GM23248 (cell line): ENCODE measurements around the gene GLCCI1. TPM values are rescaled to one million over a fixed set of nuclear protein-coding genes. Genes with fewer than 3 reads are reported as not detected.

Source experiments
- DNase-seq: peaks from one replicate; pipeline ENCODE4 v3.0.0-alpha.2; 2015
- H2AFZ ChIP-seq: fragments of 200-600 bp; sonication (generic); 2 replicates; pipeline ENCODE4 v1.6.1; 2016; ENCODE audit warnings: antibody characterized with exemption
- H3F3A ChIP-seq: fragments of 200-600 bp; sonication (generic); 2 replicates; pipeline ENCODE4 v1.6.1; 2016; ENCODE audit warnings: mild to moderate bottlenecking, antibody characterized with exemption, mixed run types; ENCODE audit not compliant: insufficient read depth
- H3K27ac ChIP-seq: fragments of 200-600 bp; sonication (generic); 2 replicates; pipeline ENCODE4 v1.5.1; 2016; ENCODE audit warnings: mild to moderate bottlenecking
- H3K27me3 ChIP-seq: fragments of 200-600 bp; sonication (generic); replicated peaks from 2 replicates; pipeline ENCODE4 v1.6.1; 2016; ENCODE audit warnings: mild to moderate bottlenecking; ENCODE audit not compliant: insufficient read depth
- H3K36me3 ChIP-seq: fragments of 200-600 bp; sonication (generic); 2 replicates; pipeline ENCODE4 v1.6.1; 2016; ENCODE audit warnings: low read depth, mild to moderate bottlenecking
- H3K4me1 ChIP-seq: fragments of 200-600 bp; sonication (generic); 2 replicates; pipeline ENCODE4 v1.6.1; 2016; ENCODE audit warnings: mild to moderate bottlenecking; ENCODE audit not compliant: insufficient read depth
- H3K4me2 ChIP-seq: fragments of 200-600 bp; sonication (generic); one replicate; pipeline ENCODE4 v1.6.1; 2016; ENCODE audit warnings: mild to moderate bottlenecking; ENCODE audit not compliant: unreplicated experiment
- H3K4me3 ChIP-seq: fragments of 200-600 bp; sonication (generic); 2 replicates; pipeline ENCODE4 v1.5.1; 2016; ENCODE audit warnings: mild to moderate bottlenecking
- H3K79me2 ChIP-seq: fragments of 200-600 bp; sonication (generic); 2 replicates; pipeline ENCODE4 v1.6.1; 2016; ENCODE audit warnings: mild to moderate bottlenecking; ENCODE audit not compliant: insufficient read depth
- H3K9ac ChIP-seq: fragments of 200-600 bp; sonication (generic); 2 replicates; pipeline ENCODE4 v1.6.1; 2016; ENCODE audit warnings: mild to moderate bottlenecking
- H3K9me2 ChIP-seq: fragments of 200-600 bp; sonication (generic); 2 replicates; pipeline ENCODE4 v1.6.1; 2016; ENCODE audit warnings: mixed run types, mild to moderate bottlenecking, moderate library complexity; ENCODE audit not compliant: insufficient read depth
- H3K9me3 ChIP-seq: fragments of 200-600 bp; sonication (generic); one replicate; pipeline ENCODE4 v1.6.1; 2017; ENCODE audit warnings: low read depth
- H4K20me1 ChIP-seq: fragments of 200-600 bp; sonication (generic); 2 replicates; pipeline ENCODE4 v1.6.0; 2016; ENCODE audit not compliant: insufficient read depth
- EZH2 ChIP-seq: fragments of 200-600 bp; sonication (generic); IDR thresholded peaks from 2 replicates; pipeline ENCODE4 v1.6.1; 2018; ENCODE audit warnings: antibody characterized with exemption, mild to moderate bottlenecking; ENCODE audit not compliant: insufficient read depth, poor library complexity, severe bottlenecking
- EZH2phosphoT487 ChIP-seq: fragments of 200-600 bp; sonication (generic); IDR thresholded peaks from 2 replicates; pipeline ENCODE4 v1.6.1; 2018; ENCODE audit warnings: antibody characterized with exemption, moderate library complexity, mild to moderate bottlenecking, low read depth; ENCODE audit not compliant: insufficient read depth
- WGBS, 2 experiments: methylation state at CpG; one replicate each; pipeline ENCODE4 v1.1.6; 2015 to 2017; ENCODE audit warnings: low lambda C conversion rate in 2 of 2, low coverage in 1 of 2; ENCODE audit errors: missing lambda C conversion rate in 2 of 2; 5-methylcytosine and 5-hydroxymethylcytosine counted together
- in situ Hi-C: fragments of 300-500 bp; cut with MboI; formaldehyde crosslinking; loops from 2 replicates; pipeline ENCODE4 v1.15.0; 2020
- polyA plus RNA-seq: library from polyadenylated mRNA; unstranded; fragments of >200 nt; fragmentation: Nextera tagmentation; extraction: Ambion mirVana; gene quantifications from 2 replicates; pipeline ENCODE4 v1.2.1, GENCODE V29; 2016
- total RNA-seq: library from RNA; depleted of rRNA; stranded (reverse); fragments of >200 nt; shearing (Covaris generic); gene quantifications from 2 replicates; pipeline ENCODE4 v1.2.3, GENCODE V29; 2014

The GLCCI1 gene
- total and polyA plus RNA-seq, 2 experiments from 2014 or later = 2.5 to 3.0 TPM

DNA sequence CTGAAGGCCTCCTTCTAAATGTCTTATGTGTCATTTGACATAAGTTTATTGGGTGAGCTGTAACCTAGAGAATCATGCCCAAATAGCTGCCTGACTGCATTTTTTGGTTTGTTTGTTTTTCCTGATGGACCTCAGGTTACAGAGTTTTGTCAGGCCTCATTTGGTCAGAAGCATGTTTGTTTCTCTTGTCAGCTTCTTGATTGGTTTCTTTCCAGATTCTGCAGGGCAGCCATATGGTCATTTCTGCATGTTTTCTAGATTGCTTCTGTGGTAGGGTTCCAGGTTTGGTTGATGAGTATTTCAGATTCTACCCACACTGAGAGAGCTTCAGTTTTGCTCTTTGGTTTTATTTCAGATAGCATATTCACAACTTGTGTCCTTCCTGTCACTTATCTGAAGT is 28.0 kb downstream of the GLCCI1 start:
- Histone ChIP-seq H3K79me2 (no peaks in the 10 kb centered on the region; the same call in 1 of the 2 replicates), H3K27ac (no peak overlapping the region), H3K27me3 (no peaks in the 10 kb centered on the region), H2AFZ (no peak overlapping the region), H3K36me3 (no peaks in the 10 kb centered on the region), H4K20me1 (no peaks in the 10 kb centered on the region), H3K4me2 (no peak overlapping the region), H3K9ac (no peak overlapping the region), H3K4me1 (no peaks in the 10 kb centered on the region), H3K4me3 (no peak overlapping the region), H3F3A (no peaks in the 10 kb centered on the region), H3K9me2 (no peaks in the 10 kb centered on the region), H3K9me3 (no peaks in the 10 kb centered on the region)
- DNase-seq = peak; percentile 6
- in situ Hi-C loops = no loop called here
- no peak for TF ChIP-seq EZH2phosphoT487
- no peak for TF ChIP-seq EZH2

DNA sequence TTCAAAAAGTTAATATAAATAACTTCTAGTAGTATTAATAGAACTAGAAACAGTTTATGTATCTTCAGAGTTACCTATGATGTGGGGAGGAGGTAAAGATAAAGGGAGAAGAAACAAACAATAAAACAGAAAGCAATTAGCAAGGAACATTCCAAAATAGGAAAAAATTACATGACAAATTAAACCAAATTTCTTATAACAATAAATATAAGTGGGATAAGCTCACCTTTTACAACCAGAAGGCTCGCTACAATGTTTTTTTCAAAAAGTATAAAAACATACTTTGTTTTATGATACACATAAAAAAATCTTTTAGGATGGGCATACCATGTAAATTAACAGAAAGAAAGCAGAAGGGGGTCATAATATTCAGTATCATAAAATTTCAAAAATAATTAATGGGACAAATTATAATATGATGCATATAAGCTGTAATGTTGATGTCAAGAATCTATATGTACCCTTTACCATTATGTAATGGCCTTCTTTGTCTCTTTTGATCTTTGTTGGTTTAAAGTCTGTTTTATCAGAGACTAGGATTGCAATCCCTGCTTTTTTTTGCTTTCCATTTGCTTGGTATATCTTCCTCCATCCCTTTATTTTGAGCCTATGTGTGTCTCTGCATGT is 31.8 kb downstream of the GLCCI1 start:
- Histone ChIP-seq H3F3A (no peaks in the 10 kb centered on the region), H3K79me2 (no peaks in the 10 kb centered on the region; the same call in 1 of the 2 replicates), H3K4me2 (no peak overlapping the region), H3K9me3 (no peaks in the 10 kb centered on the region), H3K27ac (no peak overlapping the region), H3K4me3 (no peak overlapping the region), H3K9me2 (no peaks in the 10 kb centered on the region), H3K36me3 (no peaks in the 10 kb centered on the region), H3K27me3 (no peaks in the 10 kb centered on the region), H3K9ac (no peak overlapping the region), H3K4me1 (no peaks in the 10 kb centered on the region), H2AFZ (no peak overlapping the region), H4K20me1 (no peaks in the 10 kb centered on the region)
- no peak for DNase-seq
- TF ChIP-seq EZH2phosphoT487 = no peak
- TF ChIP-seq EZH2 = no peak
- in situ Hi-C loops = no loop called here
- WGBS, 2 experiments = 35 to 36% methylated on average over 1 of the region's 1 CpG

DNA sequence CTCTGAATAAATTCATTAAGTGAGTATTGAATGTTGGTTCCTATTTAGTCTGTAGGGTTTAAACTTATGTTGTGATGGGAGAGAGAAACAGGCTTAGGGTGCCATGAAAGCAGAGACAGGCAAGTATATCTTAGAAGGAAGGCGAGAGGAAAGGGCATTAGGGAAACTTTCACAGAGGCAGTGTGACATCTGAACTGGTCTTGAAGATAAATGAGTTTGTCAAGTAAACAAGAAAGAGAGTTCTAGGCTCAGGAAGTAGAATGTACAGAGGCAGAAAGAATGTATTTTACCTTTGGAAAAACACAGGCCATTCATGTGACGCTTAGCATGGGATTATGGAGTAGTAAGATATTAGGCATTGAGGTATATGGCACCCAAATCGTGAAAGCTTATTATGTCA is 34.5 kb downstream of the GLCCI1 start:
- H4K20me1 ChIP-seq = no peaks in the 10 kb centered on the region
- H3K4me3 ChIP-seq = no peak overlapping the region
- H3K4me1 ChIP-seq = no peaks in the 10 kb centered on the region
- no peak overlapping the region for H3K9ac ChIP-seq
- no peaks in the 10 kb centered on the region; the same call in 1 of the 2 replicates for H3K79me2 ChIP-seq
- H3K36me3 ChIP-seq = no peaks in the 10 kb centered on the region
- H2AFZ ChIP-seq = no peak overlapping the region
- no peaks in the 10 kb centered on the region for H3F3A ChIP-seq
- no peak overlapping the region for H3K27ac ChIP-seq
- WGBS, 2 experiments = 76 to 80% methylated on average over 3 of the region's 3 CpGs
- in situ Hi-C loops = no loop called here
- H3K9me2 ChIP-seq = no peaks in the 10 kb centered on the region
- TF ChIP-seq EZH2 = no peak
- TF ChIP-seq EZH2phosphoT487 = no peak
- H3K4me2 ChIP-seq = no peak overlapping the region
- no peaks in the 10 kb centered on the region for H3K9me3 ChIP-seq
- no peaks in the 10 kb centered on the region for H3K27me3 ChIP-seq
- DNase-seq = no peak

DNA sequence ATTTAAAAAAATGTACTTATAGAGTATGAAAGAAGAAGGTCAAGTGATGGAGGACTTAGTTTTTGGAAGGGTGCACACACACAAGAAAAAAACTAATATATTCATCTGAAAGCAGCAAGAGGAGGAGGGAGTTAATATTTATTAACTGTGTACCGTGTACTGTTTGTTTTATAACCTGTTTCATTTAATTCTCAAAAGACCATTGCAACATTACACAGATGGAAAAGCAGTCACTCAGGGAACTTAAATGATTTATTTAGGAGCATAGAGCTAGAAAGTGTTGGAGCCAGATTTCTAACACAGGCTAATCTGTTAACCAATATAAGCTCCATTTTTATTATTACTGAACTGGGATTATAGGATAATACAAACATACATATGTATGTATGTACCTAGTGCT is 36.7 kb downstream of the GLCCI1 start:
- Histone ChIP-seq H3K9ac (no peak overlapping the region), H3K9me2 (no peaks in the 10 kb centered on the region), H3K4me1 (no peaks in the 10 kb centered on the region), H3K79me2 (no peaks in the 10 kb centered on the region; the same call in 1 of the 2 replicates), H3K4me3 (no peak overlapping the region), H3K36me3 (no peaks in the 10 kb centered on the region), H3K27ac (no peak overlapping the region), H3K4me2 (no peak overlapping the region), H2AFZ (no peak overlapping the region), H3K9me3 (no peaks in the 10 kb centered on the region), H4K20me1 (no peaks in the 10 kb centered on the region), H3K27me3 (no peaks in the 10 kb centered on the region), H3F3A (no peaks in the 10 kb centered on the region)
- no peak for TF ChIP-seq EZH2
- no peak for TF ChIP-seq EZH2phosphoT487
- no peak for DNase-seq
- WGBS, 2 experiments = 43 to 61% methylated on average over 1 of the region's 1 CpG
- in situ Hi-C loops = no loop called here

DNA sequence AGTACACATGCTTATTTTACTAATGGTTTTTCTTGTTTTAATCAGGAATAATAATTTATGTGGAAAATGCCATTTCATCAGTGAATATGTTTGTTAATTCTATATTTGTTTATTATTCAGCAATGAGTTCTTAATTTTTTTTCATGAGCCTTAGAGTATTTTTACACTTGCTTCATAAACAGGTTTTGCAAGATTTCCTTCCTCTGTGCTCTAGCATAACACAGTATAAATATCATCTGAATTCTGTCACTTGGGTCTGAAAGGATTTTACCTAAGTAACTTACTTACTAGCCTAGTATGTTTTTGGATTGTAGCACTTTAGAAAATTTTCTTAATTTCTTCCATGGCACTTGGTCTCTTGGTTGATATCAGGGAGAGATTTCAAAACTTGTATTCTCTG is 45.8 kb downstream of the GLCCI1 start:
- Histone ChIP-seq H3K27ac (no peak overlapping the region), H3K9me3 (no peaks in the 10 kb centered on the region), H3K9me2 (no peaks in the 10 kb centered on the region), H3F3A (no peaks in the 10 kb centered on the region), H3K4me2 (no peak overlapping the region), H4K20me1 (no peaks in the 10 kb centered on the region), H3K4me3 (no peak overlapping the region), H3K4me1 (no peaks in the 10 kb centered on the region), H3K9ac (no peak overlapping the region), H3K36me3 (no peaks in the 10 kb centered on the region), H3K79me2 (no peaks in the 10 kb centered on the region), H2AFZ (no peak overlapping the region), H3K27me3 (no peaks in the 10 kb centered on the region)
- DNase-seq = no peak
- TF ChIP-seq EZH2phosphoT487 = no peak
- no peak for TF ChIP-seq EZH2
- in situ Hi-C loops = no loop called here
